Measurements from ENCODE around the gene RAB17. TPM values are rescaled to one million over a fixed set of nuclear protein-coding genes. Genes with fewer than 3 reads are reported as not detected.

RAB17 gene
- total RNA-seq, 1 donor from 2014 or later = 1.2 TPM

- no peak for DNase-seq (ENCODE audit: low spot score)
Observed at GRCh38 chr2:237539681-237540080, 50.9 kb downstream of the RAB17 start.

GRCh38 chr2:237538901-237539300 lies 51.6 kb downstream of the RAB17 start:
- DNase-seq (ENCODE audit: low spot score) = no peak

- no peak for DNase-seq (ENCODE audit: low spot score)
Observed at GRCh38 chr2:237538001-237538720, 52.4 kb downstream of the RAB17 start.

DNA sequence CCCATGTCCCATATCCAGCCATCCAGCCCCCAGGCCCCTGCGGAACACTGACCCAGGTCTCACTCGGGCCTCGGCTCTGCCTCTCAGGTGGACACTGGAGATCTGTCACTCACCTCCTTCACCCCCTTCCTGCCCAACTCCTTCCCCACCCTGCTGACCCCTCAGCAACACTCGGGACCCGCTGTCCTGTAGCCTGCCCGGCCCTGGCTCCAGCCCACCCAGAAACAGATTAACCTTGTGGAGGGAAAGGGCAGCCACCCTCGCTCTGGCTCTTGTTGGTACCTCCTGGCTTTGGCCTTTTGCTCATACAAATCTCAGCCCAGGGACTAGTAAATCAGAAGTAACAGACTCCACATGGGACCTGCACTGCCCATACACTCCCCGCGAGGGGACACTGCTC lies 53.9 kb downstream of the RAB17 start:
- DNase-seq (ENCODE audit: low spot score) = no peak

- no peak for DNase-seq (ENCODE audit: low spot score)
Observed at GRCh38 chr2:237536083-237536415, 54.5 kb downstream of the RAB17 start.

- DNase-seq (ENCODE audit: low spot score) = no peak
Observed at GRCh38 chr2:237535385-237536082, 55.0 kb downstream of the RAB17 start.

- no peak for DNase-seq (ENCODE audit: low spot score)
Observed at GRCh38 chr2:237534380-237534779, 56.2 kb downstream of the RAB17 start.

DNA sequence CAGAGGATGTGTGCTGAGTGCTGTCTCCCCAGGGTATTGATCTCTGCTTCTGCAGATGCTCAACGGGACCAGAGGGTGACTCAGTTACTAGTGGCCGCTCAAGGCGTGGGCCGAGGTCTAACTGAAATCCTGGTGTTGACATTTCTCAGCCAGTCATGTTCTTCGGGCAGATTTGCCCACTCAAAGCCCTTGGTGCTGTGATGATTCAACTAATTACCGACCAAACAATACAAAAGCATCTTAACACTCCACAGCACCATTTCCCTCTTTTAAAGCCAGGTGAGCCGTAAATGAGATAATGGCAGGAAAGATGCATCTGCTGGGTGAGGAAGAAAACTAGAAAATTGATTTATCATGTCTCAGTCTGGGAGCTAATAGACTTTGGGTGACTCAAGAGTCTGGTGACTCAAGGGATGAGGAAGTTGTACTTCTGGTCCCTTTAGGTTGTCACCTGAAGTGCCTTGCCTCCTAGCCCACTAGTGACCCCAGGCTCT lies 56.8 kb downstream of the RAB17 start:
- DNase-seq (ENCODE audit: low spot score) = no peak

- DNase-seq (ENCODE audit: low spot score) = peak; percentile 14
Observed at GRCh38 chr2:237532160-237532559, 58.4 kb downstream of the RAB17 start.

DNA sequence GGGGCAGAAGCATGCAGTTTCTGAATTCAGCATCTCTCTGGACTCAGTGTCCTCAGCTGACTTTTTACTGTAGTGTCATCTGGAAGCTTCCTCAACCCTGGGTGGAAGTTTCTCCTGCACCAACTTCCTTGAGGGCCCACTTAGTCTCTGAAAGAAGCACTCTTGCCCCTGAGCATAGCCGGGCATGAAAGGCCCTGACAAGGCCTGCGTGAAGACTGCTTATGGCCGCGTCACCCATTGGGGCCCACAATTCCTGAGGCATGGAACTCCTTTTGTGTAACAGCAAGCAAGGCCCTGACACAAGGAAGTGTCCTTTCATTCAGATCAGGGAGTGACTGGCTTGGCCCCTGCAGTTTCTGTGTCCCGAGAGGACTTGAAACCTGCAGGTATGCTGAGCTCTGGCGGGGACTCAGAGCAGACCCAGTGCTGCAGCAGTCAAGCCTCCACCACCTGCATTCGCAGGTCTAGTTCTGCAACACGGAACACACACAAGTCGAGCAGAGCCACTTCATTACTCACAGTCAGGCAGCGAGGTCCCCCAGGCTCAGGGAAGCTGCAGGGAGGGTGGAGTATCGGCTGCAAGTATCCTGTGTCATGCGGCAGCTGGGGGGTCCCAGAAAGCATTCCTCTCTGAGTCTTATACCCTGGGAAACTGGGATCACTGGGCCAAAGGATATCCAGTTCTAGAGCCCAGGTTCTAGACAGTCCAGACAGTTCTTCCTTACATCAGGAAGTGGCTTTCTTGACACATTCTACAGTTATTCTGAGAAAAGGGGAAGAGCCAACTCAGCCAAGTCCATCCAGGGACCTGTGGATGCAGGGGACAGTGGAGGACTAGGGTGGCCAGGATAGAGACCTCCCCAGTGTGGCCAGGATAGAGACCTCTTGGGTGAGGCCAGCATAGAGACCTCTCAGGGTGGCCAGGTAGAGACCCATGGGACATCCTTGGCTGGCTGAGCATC lies 59.8 kb downstream of the RAB17 start:
- DNase-seq (ENCODE audit: low spot score) = no peak

DNA sequence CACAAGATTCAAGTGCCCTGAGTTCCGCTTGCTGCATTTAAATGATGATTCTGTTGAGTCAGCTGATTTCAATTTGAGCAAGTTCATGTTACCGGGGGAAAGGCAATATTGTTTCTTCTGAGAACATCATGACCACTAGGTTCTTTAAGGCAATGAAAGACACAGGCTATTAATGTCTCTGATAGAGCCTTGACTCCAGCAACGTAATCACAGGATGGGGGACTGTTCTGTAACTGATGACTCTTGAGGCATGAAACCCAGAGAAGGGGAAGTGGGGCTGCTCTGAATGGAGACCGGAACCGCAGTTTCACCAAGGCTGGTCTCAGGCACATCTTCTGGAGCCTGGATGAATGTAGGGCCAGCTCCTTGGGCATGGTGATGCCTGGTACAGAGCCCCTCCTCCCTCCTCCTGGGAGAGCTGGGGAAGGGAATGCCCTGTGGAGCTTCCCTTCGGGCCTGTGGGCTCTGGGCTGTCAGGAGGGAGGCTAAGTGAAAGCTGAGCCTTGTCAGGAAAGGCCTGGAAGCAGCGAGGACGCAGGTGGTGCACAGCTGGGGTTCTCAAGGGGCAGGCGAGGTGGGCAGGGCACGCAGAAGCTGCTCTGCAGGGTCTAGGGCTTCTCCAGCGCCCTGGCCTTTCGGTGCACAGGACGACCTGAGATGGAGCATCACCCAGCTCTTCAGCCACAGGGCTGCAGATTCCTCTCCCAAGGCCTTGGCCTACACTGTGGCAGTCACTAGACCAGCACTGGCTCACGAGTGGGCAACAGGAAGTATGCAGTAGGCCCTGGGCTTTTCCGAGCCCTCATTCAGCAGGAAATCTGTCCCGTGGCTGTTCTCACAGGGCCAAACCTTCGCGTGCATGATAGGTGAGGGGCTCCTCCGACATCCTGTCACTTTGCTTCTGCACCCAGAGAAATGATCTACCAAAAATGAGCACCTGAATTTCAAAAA lies 60.8 kb downstream of the RAB17 start:
- DNase-seq (ENCODE audit: low spot score) = no peak

GRCh38 chr2:237527766-237528165 lies 62.8 kb downstream of the RAB17 start:
- DNase-seq (ENCODE audit: low spot score) = no peak

GRCh38 chr2:237527233-237527632 lies 63.3 kb downstream of the RAB17 start:
- no peak for DNase-seq (ENCODE audit: low spot score)

- DNase-seq (ENCODE audit: low spot score) = no peak
Observed at GRCh38 chr2:237525559-237526157, 64.9 kb downstream of the RAB17 start.

GRCh38 chr2:237524631-237525030 lies 65.9 kb downstream of the RAB17 start:
- no peak for DNase-seq (ENCODE audit: low spot score)

Other genes starting within 250 kb of the RAB17 start
- 1,957 TPM for gene COL6A3, start 176.6 kb downstream of the RAB17 start, total RNA-seq (ENCODE audit: insufficient read depth, low replicate concordance)
- 18.5 TPM for gene MLPH, start 103.5 kb downstream of the RAB17 start, total RNA-seq (ENCODE audit: insufficient read depth, low replicate concordance)
- not detected for gene PRLH, start 24.2 kb downstream of the RAB17 start, total RNA-seq (ENCODE audit: insufficient read depth, low replicate concordance)
- 76.3 TPM for gene LRRFIP1, start 36.9 kb upstream of the RAB17 start, total RNA-seq (ENCODE audit: insufficient read depth, low replicate concordance)
- gene RBM44, start 208.0 kb upstream of the RAB17 start, total RNA-seq (ENCODE audit: insufficient read depth, low replicate concordance) = 2.4 TPM